ENCODE data around the gene SPINT1. TPM values are rescaled to one million over a fixed set of nuclear protein-coding genes. Genes with fewer than 3 reads are reported as not detected.

SPINT1 gene
- total RNA-seq, 2 experiments from 2014 or later: 4.9 to 5.1 TPM

GRCh38 chr15:40812721-40813425 lies 31.0 kb upstream of the SPINT1 start:
- CTCF ChIA-PET: interaction anchor here (0.5 to 1.1 kb wide), 2 partner anchors 45 to 279 kb away, joined by 3 to 5 read pairs; no protein-coding TSS in a partner anchor
- no peak overlapping the region for H3K27ac Mint-ChIP-seq
- H3K36me3 Mint-ChIP-seq (ENCODE audit: low read depth): peaks cover 17% of the 10 kb centered on the region
- H3K27me3 Mint-ChIP-seq: no peaks in the 10 kb centered on the region
- no peak overlapping the region for H3K4me3 Mint-ChIP-seq
- H3K4me1 Mint-ChIP-seq: peaks cover 14% of the 10 kb centered on the region
- POLR2A ChIA-PET: no interaction called here
- DNase-seq: no peak
- H3K9me3 Mint-ChIP-seq: no peaks in the 10 kb centered on the region

GRCh38 chr15:40815042-40815698 lies 28.7 kb upstream of the SPINT1 start:
- Mint-ChIP-seq H3K9me3 (no peaks in the 10 kb centered on the region), H3K4me1 (no peaks in the 10 kb centered on the region), H3K4me3 (no peak overlapping the region), H3K27ac (no peak overlapping the region), H3K27me3 (no peaks in the 10 kb centered on the region), H3K36me3 (ENCODE audit: low read depth) (peaks cover 17% of the 10 kb centered on the region)
- CTCF ChIA-PET: interaction anchor here (0.7 kb wide), 1 partner anchor 43 kb away, joined by 3 read pairs; no protein-coding TSS in a partner anchor
- POLR2A ChIA-PET: no interaction called here
- no peak for DNase-seq

GRCh38 chr15:40819048-40819447 lies 24.8 kb upstream of the SPINT1 start:
- H3K36me3 Mint-ChIP-seq (ENCODE audit: low read depth): peaks cover 12% of the 10 kb centered on the region
- peaks cover 2% of the 10 kb centered on the region for H3K4me1 Mint-ChIP-seq
- H3K4me3 Mint-ChIP-seq: no peak overlapping the region
- no peaks in the 10 kb centered on the region for H3K9me3 Mint-ChIP-seq
- no peak overlapping the region for H3K27ac Mint-ChIP-seq
- POLR2A ChIA-PET: no interaction called here
- DNase-seq: no peak
- peaks cover 1% of the 10 kb centered on the region for H3K27me3 Mint-ChIP-seq
- CTCF ChIA-PET: interaction anchor here (0.6 kb wide), 1 partner anchor 33 kb away, joined by 5 read pairs; no protein-coding TSS in a partner anchor

GRCh38 chr15:40821195-40821594 lies 22.7 kb upstream of the SPINT1 start:
- CTCF ChIA-PET: no interaction called here
- Mint-ChIP-seq H3K4me3 (no peak overlapping the region), H3K27ac (no peak overlapping the region)

GRCh38 chr15:40823572-40824343 lies 20.1 kb upstream of the SPINT1 start:
- ChIA-PET POLR2A (no interaction called here), CTCF (no interaction called here)
- Mint-ChIP-seq H3K27ac (no peak overlapping the region), H3K36me3 (ENCODE audit: low read depth) (no peaks in the 10 kb centered on the region), H3K4me3 (no peak overlapping the region), H3K9me3 (no peaks in the 10 kb centered on the region), H3K4me1 (peaks cover 2% of the 10 kb centered on the region), H3K27me3 (peaks cover 14% of the 10 kb centered on the region)
- DNase-seq: no peak

More at GRCh38 chr15:40821195-40821594, 22.7 kb upstream of the SPINT1 start:
- DNase-seq: no peak
- H3K27me3 Mint-ChIP-seq: peaks cover 6% of the 10 kb centered on the region
- POLR2A ChIA-PET: no interaction called here
- no peaks in the 10 kb centered on the region for H3K9me3 Mint-ChIP-seq
- peaks cover 2% of the 10 kb centered on the region for H3K4me1 Mint-ChIP-seq
- H3K36me3 Mint-ChIP-seq (ENCODE audit: low read depth): no peaks in the 10 kb centered on the region

- Mint-ChIP-seq H3K36me3 (ENCODE audit: low read depth) (no peaks in the 10 kb centered on the region), H3K27ac (no peak overlapping the region), H3K4me1 (peaks cover 2% of the 10 kb centered on the region), H3K27me3 (peaks cover 14% of the 10 kb centered on the region), H3K4me3 (no peak overlapping the region), H3K9me3 (no peaks in the 10 kb centered on the region)
- CTCF ChIA-PET: no interaction called here
- POLR2A ChIA-PET: no interaction called here
- no peak for DNase-seq
These were observed 18.0 kb upstream of the SPINT1 start for GRCh38 chr15:40825661-40826422.

GRCh38 chr15:40826423-40827075 lies 17.3 kb upstream of the SPINT1 start:
- H3K27me3 Mint-ChIP-seq: peaks cover 14% of the 10 kb centered on the region
- DNase-seq: no peak
- H3K4me3 Mint-ChIP-seq: no peak overlapping the region
- H3K9me3 Mint-ChIP-seq: no peaks in the 10 kb centered on the region
- H3K36me3 Mint-ChIP-seq (ENCODE audit: low read depth): no peaks in the 10 kb centered on the region
- H3K4me1 Mint-ChIP-seq: peaks cover 2% of the 10 kb centered on the region
- CTCF ChIA-PET: no interaction called here
- POLR2A ChIA-PET: no interaction called here
- H3K27ac Mint-ChIP-seq: no peak overlapping the region

- Mint-ChIP-seq H3K4me3 (no peak within 1 kb of the TSS), H3K27me3 (peaks cover 14% of the 10 kb centered on the region), H3K27ac (no peak within 1 kb of the TSS), H3K9me3 (no peaks in the 10 kb centered on the region), H3K36me3 (ENCODE audit: low read depth) (no peaks in the 10 kb centered on the region), H3K4me1 (peaks cover 2% of the 10 kb centered on the region)
- CTCF ChIA-PET: no interaction called here
- POLR2A ChIA-PET: interaction anchor here (1.2 kb wide), 1 partner anchor 28 kb away, joined by 3 read pairs; no protein-coding TSS in a partner anchor
- no peak for DNase-seq
These were observed 15.3 kb upstream of the SPINT1 start, which contains the start of gene PPP1R14D for GRCh38 chr15:40828447-40829036. Gene PPP1R14D (minus strand): TSS chr15:40828708. CDS start chr15:40828641, 67 bp downstream.

GRCh38 chr15:40829115-40829514 lies 14.7 kb upstream of the SPINT1 start:
- Mint-ChIP-seq H3K9me3 (no peaks in the 10 kb centered on the region), H3K4me3 (no peak overlapping the region), H3K27ac (no peak overlapping the region), H3K4me1 (no peaks in the 10 kb centered on the region), H3K36me3 (ENCODE audit: low read depth) (no peaks in the 10 kb centered on the region), H3K27me3 (peaks cover 12% of the 10 kb centered on the region)
- DNase-seq: no peak
- ChIA-PET CTCF (no interaction called here), POLR2A (no interaction called here)

- Mint-ChIP-seq H3K9me3 (no peaks in the 10 kb centered on the region), H3K4me1 (no peaks in the 10 kb centered on the region), H3K27me3 (peaks cover 10% of the 10 kb centered on the region), H3K4me3 (no peak overlapping the region), H3K27ac (no peak overlapping the region), H3K36me3 (ENCODE audit: low read depth) (no peaks in the 10 kb centered on the region)
- DNase-seq: no peak
- CTCF ChIA-PET: no interaction called here
- POLR2A ChIA-PET: no interaction called here
These were observed 13.0 kb upstream of the SPINT1 start for GRCh38 chr15:40830884-40831283.

- no peak for DNase-seq
- no peak overlapping the region for H3K4me3 Mint-ChIP-seq
- no peak overlapping the region for H3K27ac Mint-ChIP-seq
- ChIA-PET POLR2A (no interaction called here), CTCF (no interaction called here)
- peaks cover 5% of the 10 kb centered on the region for H3K27me3 Mint-ChIP-seq
- no peaks in the 10 kb centered on the region for H3K4me1 Mint-ChIP-seq
- no peaks in the 10 kb centered on the region for H3K36me3 Mint-ChIP-seq (ENCODE audit: low read depth)
- no peaks in the 10 kb centered on the region for H3K9me3 Mint-ChIP-seq
These were observed 12.0 kb upstream of the SPINT1 start for GRCh38 chr15:40831861-40832260.

GRCh38 chr15:40832903-40833302 lies 10.9 kb upstream of the SPINT1 start:
- Mint-ChIP-seq H3K9me3 (no peaks in the 10 kb centered on the region), H3K27ac (no peak overlapping the region), H3K4me1 (no peaks in the 10 kb centered on the region), H3K27me3 (peaks cover 3% of the 10 kb centered on the region), H3K4me3 (no peak overlapping the region), H3K36me3 (ENCODE audit: low read depth) (no peaks in the 10 kb centered on the region)
- DNase-seq: no peak
- CTCF ChIA-PET: interaction anchor here (0.7 to 1.1 kb wide), 2 partner anchors 10 to 154 kb away, joined by 3 to 4 read pairs; no protein-coding TSS in a partner anchor
- POLR2A ChIA-PET: no interaction called here
